ENCODE measurements around the gene MT1E.

Gene MT1E

DNA sequence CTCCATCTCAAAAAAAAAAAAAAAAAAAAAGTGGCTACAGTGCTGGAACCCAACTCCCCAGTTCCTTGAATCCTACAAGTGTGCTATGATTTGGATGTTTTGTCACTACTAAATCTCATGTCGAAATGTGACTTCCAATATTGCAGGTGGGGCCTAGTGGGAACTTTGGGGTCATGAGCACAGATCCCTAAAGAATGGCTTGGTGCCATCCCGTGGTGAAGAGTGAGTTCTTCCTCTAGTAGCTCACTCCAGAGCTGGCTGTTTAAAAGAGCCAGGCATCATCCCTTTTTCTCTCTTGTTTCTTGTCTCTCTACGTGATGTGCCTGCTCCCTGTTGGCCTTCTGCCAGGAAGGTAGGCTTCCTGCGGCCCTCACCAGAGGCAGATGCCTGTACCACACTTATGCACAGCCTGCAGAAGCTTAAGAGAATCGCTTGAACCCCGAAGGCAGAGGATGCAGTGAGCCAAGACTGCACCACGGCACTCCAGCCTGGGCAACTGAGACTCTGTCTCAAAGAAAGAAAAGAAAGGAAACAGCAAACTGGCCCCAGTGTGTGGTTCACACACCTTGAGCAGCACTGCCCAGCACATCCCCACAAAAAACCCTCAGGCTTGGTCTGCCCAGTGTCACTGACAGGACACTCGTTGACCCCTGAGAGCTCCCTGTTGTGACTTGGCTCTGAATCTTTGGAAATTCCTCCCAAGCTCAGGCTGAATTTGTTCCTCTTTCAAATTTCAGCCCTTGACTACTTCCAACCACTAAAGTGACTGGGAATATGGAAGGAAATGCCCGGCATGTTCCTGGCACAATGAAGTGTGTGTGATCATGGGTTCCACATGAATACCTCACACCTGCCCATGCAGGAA, 3.1 kb downstream of the MT1E start:
- DNase-seq, result peak; percentile 50

DNA sequence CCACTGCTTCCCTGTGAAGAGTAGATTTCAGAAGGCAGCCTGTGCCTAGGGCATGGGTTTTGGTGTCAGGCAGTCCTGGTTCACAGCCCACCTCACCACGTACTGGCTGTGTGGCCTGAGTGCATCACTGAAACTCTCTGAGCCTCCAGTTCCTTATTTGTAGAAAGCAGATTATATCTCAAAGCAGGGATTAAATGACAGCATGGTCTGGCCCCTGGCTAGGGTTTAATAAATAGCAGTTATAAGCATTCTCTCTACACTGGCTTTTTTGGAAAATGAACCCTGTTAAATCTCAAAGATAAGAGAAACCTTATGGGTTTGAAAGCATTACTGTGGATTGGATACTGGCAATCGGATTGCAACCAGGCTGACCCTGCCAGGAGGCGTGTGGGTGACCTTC, 4.0 kb downstream of the MT1E start:
- DNase-seq, result peak; percentile 17

- no peak for DNase-seq
These were observed 4.6 kb downstream of the MT1E start for GRCh38 chr16:56630134-56630533.

- no peak for DNase-seq
These were observed 5.6 kb downstream of the MT1E start for GRCh38 chr16:56631197-56631596.

- DNase-seq, result no peak
These were observed 6.2 kb downstream of the MT1E start for GRCh38 chr16:56631832-56632155.

DNA sequence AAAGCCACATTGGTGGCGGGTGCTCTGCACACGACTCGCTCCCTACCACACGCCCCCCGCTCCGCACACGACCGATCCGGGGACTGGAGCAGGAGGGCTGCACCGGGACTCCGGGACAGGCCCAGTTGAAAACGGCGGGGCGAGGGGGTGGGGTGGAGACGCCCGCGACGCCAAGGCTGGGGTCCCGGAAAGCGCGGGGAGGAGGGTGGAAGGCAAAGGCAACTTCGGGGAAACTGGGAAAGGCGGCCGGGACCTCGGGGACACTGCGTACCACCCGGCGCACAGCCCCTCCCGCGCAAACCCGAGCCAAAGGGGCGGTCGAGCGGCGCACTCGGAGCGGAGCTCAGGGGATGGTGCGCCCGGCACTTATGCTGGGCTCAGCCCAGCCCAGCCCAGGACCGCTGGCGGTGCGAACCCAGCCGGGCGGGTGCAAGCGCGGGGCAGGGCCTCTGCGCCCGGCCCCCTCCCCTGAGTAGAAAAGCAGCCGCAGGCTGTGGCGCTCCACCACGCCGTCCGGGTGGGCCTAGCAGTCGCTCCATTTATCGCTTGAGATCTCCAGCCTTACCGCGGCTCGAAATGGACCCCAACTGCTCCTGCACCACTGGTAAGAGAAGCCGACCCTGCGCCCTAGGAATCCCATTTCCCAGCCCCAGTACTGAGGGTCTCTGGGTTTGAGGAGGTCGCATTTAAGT, 6.7 kb downstream of the MT1E start, which contains the start of gene MT1M:
Gene MT1M, plus strand, starts transcription at position 504 of the 692 bp plus-strand sequence. Its CDS starts 73 bp downstream, at position 577.
- DNase-seq, result no peak

DNA sequence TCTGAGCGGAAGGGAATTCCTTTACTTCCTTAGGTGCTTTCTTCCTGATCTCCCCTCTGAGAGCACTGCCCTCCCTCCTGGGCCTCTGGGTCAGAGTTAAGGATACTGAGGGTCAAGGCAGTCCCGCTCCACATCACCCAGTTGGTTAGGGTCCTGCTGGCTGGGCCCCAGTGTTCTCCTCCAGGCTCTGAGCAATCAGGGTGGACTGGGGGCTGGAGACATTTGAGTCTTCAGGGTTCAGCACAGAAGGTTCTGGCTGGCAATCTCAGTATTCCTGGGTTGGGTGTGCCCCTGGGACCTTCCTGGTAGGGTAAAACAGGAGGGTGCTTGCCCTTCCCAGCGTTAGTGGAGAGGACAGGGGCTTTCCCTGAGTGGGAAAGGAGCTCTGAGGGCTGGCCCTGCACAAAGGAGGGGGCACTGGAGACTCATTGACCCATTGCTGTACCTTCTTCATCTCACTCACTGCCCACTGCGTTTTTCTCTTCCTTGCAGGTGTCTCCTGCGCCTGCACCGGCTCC, 7.3 kb downstream of the MT1E start:
- no peak for DNase-seq

DNA sequence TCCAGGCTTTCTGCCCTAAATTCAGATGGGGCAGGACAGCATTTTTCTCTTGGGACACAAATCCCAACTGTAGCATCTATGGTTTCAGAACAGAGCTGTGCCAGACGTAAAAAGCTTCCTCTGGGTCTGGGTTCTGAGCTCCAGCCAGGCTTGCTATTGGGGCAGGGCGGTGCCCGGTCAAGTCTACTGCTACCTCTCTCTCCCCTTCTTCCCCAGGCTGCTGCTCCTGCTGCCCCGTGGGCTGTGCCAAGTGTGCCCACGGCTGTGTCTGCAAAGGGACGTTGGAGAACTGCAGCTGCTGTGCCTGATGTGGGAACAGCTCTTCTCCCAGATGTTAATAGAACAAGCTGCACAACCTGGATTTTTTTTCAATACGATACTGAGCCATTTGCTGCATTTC, 8.0 kb downstream of the MT1E start:
- DNase-seq, result no peak

DNA sequence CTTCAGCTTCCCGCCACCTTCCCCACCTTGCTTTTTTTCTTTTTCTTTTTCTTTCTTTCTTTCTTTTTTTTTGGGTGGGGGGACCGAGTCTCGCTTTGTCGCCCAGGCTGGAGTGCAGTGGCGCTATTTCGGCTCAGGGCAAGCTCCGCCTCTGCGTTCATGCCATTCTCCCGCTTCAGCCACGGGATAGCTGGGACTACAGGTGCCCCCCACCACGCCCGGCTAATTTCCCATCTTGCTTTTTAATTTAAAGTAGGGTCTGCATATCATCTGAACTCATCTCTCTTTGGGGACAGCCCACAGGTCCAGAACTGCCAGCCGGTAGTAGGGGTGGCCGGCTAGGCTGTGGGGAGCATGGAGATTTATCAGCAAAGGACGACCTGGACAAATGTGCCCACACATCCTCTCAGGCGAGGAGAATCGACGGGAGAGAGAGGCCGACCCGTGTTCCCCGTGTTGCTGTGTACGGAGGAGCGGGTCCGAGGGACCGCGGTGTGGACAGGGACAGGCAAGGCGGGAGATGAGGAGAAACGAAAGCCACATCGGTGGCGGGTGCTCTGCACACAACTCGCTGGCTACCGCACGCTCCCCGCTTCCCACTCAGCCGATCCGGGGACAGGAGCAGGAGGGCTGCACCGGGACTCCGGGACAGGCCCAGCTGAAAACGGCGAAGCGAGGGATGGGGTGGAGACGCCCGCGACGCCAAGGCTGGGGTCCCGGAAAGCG, 9.3 kb downstream of the MT1E start:
- no peak for DNase-seq

GRCh38 chr16:56635441-56635967, 9.9 kb downstream of the MT1E start:
- DNase-seq, result no peak

DNA sequence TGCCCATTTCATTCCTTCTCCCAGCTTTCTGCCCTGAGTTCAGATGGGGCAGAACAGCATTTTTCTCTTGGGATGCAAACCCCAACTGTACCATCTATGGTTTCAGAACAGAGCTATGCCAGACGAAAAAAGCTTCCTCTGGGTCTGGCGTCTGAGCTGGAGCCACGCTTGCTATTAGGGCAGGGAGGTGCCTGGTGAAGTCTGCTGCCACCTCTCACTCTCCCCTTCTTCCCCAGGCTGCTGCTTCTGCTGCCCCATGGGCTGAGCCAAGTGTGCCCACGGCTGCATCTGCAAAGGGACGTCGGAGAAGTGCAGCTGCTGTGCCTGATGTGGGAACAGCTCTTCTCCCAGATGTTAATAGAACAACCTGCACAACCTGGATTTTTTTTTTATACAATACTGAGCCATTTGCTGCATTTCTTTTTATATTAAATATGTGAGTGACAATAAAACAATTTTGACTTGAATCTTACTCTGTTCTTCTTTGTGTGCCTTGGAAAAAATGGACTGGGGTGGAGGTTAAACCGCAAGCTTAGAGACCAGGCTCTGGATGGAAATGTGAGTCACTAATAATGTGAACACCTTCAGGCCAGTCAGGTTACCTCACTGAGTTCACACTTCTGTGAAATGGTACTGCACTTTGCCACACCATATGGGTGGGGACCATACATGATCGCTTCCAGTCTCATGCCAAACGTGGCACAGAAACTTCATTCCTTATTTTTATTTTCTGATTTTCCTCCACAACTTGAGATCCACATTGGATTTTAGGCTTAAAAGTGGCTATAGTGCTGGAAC, 11.2 kb downstream of the MT1E start:
- no peak for DNase-seq

DNA sequence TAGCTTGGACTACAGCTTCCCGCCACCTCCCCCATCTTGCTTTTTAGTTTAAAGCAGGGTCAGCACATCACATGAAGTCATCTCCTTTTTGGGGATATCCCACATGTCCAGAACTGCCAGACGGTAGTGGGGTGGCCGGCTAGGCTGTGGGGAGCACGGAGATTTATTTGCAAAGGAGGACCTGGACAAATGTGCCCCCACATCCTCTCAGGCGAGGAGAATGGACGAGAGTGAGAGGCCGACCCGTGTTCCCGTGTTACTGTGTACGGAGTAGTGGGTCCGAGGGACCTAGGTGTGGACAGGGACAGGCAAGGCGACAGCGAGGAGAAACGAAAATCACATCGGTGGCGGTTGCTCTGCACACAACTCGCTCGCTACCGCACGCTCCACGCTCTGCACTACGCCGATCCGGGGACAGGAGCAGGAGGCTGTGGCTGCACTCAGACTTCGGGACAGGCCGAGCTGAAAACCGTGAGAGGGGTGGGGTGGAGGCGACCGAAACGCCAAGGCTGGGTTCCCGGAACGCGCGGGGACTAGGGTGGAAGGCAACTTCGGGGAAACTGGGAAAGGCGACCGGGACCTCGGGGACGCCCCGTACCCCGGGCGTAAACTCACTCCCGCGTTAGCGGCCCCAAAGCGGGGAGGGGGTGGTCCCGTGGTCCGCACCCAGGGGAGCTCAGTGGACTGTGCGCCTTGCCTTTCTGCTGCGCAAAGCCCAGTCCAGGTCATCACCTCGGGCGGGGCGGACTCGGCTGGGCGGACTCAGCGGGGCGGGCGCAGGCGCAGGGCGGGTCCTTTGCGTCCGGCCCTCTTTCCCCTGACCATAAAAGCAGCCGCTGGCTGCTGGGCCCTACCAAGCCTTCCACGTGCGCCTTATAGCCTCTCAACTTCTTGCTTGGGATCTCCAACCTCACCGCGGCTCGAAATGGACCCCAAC, 12.5 kb downstream of the MT1E start, which contains the start of gene MT1A:
Gene MT1A, plus strand, starts transcription at position 853 of the 937 bp plus-strand sequence. Its CDS starts 73 bp downstream, at position 926.
- DNase-seq, result no peak

DNA sequence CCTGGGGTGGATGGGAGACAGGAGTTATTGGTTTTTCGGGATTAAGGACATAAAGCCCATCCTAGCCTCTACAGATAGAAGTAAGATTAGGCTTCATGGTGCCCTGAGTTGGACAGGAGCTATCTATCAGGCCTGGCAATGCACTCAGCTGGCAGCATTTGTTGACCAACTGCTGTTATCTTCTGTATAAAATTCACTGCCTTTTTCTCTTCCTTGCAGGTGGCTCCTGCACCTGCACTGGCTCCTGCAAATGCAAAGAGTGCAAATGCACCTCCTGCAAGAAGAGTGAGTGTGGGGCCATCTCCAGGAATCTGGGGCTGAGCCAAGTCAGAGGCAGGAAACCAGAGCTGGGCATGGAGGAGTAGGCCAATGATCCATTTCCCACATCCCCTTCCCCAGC, 13.5 kb downstream of the MT1E start:
- no peak for DNase-seq

GRCh38 chr16:56640076-56640475, 14.5 kb downstream of the MT1E start:
- no peak for DNase-seq

- no peak for DNase-seq
These were observed 15.6 kb downstream of the MT1E start for GRCh38 chr16:56641166-56641565.

GRCh38 chr16:56643080-56643778, 17.6 kb downstream of the MT1E start:
- peak; percentile 88 for DNase-seq

DNA sequence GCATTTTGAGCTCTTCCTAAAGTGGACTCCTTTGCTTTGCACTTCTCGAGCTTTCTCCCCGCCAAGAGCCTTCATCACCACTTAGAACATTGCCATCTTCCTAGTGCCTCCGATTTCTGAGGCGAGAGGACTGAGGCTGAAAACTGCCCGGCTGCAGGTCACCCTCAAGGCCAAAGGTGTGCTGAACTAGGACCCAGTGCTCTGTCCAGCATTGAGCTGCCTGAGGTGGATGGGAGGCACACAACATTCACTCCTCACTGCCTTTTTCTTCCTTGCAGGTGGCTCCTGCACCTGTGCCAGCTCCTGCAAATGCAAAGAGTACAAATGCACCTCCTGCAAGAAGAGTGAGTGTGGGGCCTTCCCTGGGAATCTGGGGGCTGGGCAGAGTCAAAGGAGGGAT, 18.3 kb downstream of the MT1E start:
- DNase-seq, result no peak

DNA sequence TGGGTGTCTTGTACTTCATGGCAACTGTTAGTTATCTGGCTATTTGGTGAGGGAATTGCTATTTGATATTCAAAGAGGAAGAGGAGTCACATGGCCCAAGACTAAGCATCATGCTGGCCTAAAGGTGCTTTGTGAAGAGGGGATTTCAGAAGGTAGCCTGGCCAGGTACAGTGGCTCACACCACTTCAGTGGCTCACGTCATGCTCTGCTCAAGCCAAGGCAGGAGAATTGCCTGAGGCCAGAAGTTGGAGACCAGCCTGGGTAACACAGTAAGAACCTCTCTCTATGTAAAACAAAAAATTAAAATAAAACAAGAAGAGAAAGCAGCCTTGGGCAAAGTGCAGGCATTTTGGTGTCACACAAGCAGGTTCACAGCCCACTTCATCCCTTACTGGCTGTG, 19.7 kb downstream of the MT1E start:
- no peak for DNase-seq

GRCh38 chr16:56645838-56646237, 20.3 kb downstream of the MT1E start:
- no peak for DNase-seq
